Stimulated activated CD4-positive, alpha-beta T cell treated with anti-CD3 and anti-CD28 coated beads, TNF-alpha, amount 100 ng/mL, for 48 hours (primary cell): ENCODE measurements around the gene SERPINB8.
A peak's percentile ranks its signal among the peaks of the same experiment; 100 is the strongest.

Experiments used
- DNase-seq, 3 donors: peaks; one replicate each; pipeline ENCODE4 v3.0.0-alpha.2; 2020; ENCODE audit warnings: low read depth in 3 of 3

SERPINB8 gene

DNA sequence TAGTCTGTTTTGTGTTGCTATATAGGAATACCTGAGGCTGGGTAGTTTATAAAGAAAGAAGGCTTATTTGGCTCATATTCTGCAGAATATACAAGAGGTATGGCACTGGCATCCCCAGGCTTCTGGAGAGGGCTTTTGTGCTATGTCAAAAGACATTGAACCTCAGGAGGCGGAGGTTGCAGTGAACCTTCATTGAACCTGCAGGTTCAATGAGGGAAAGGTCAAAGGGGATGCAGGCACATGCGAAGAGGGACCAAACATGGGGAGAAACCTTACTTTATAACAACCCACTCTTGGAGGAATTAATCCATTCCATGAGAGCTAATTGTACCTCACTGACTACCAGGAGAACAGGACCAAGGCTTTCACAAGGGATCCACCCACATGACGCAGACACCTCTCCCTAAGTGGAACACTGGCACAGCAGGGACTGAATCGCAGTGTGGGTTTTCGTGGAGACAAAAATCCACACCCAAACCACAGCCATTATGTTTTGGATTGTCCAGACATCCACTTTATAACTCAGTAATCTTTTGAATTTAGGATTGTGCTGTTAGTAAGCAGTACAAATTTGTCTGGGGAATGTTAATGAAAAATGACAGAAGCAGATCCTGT, 4.1 kb upstream of the SERPINB8 start:
- DNase-seq, result no peak

DNA sequence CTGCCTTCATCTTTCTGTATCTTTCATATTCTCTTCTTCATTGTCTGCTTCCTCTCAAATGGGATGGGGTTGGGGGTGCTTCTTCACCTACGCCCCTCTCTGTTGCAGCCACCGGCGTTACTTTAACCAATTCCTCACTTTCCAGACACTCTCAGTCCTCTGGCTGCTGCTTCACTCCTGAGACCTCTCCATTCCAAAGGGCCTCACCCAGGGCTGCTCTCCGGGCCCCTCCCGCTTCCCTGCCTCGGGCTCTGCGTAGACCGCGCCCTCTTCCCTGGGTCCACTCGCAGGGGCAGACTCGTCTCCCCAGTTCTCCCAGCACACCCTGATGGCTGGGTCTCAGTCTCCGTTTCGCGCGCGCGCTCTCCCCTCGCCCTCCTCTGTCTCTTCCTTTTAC, 926 bp downstream of the SERPINB8 start:
- no peak for DNase-seq

DNA sequence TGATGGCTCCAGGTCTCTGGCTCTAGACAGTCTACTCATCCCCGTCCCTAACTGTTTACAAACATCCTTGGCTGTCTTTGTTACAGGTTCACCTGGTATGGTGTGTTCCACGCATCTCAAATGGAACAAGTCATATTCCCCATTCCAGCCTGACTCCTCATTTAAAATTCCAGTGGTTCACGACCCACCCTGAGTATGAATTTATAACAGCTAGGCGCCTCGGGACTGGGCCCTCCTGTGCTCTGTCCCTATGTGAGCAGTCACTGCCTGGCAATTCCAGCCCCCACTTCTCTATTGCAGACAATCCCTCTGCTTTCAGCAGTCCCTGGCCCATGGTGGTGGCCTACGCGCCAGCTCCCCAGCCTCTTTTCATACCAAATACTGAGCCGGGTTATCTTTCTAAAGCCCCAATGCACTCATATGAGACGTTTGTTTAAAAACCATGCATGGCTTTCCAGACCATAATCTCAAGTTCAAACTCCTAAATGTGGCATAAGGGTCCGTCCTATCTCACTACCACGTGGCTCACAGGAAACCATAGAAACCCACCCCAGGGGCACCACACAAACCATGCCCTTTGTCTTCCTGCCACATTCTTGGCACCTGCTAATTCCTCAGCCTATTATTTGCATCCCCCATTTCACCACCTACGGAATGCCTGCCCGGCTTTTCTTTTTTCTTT, 1.6 kb downstream of the SERPINB8 start:
- no peak for DNase-seq

DNA sequence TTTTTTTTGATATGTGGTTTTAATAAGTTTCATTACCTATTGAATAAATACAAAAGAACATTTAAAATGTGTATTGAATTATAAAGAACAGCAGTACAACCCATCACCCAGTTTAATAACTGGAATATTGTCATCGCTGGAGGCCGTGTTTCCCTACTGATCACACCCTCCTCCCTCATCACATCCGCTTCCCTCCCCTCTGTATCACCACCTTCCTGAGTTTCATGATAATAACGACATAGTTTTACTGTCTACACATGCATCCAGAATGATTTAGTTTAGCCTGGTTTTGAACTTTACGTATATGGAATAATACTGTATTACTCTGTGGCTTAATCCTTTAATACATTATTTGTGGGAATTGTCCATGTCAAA, 2.1 kb downstream of the SERPINB8 start:
- DNase-seq, result no peak

DNA sequence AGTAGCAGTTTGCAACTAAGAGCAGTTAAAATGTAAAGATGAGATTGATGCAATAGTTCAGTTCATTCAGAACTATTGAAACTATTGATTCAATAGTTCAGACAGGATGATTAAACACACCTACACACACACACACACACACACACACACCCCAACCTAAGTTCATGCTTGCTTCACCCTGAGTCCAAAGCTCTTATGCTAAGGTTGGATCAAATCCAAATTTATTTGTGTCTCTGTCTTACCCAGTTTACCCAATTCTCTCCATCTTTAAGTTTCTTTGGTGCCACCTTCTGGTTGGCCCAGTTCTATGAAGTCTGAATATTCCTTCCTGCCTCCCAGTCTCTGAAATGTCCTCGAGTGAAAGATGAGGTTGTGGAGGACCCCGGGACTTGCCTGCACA, 5.1 kb downstream of the SERPINB8 start:
- DNase-seq, result no peak

DNA sequence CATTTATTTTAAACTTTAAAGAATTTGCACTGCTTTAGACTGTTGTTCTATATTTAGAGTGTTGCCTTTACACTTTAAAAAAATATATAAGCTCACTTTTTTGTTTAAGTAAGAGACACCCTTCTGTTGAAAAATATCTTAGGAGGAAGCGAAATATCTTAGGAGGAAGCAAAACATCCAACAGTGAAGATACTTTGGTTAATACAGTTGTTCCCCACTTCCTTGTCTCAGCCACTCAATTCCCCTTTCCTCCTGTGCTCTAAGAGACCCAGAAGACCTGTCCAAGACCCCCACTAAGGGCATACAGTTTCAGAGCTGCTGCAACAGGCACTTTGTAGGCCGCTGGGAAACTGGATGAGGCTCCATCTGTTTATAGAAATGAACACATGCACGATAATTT, 5.7 kb downstream of the SERPINB8 start:
- no peak for DNase-seq

DNA sequence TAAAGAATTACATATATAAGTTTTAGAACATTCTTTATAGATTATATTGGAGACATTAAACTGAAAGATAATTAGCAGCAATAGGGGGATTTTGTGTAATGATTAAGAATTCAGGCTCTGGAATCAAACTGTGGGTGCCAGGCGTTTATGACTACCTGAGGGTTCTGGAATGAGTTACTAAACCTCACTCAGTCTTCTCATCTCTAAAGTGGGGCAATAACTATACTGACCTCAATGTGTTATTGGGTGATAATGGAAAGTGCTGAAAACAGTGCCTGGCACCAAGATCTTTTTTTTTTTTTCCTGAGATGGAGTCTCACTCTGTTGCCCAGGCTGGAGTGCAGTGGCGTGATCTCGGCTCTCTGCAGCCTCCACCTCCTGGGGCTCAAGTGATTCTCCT, 7.2 kb downstream of the SERPINB8 start:
- DNase-seq, result no peak

DNA sequence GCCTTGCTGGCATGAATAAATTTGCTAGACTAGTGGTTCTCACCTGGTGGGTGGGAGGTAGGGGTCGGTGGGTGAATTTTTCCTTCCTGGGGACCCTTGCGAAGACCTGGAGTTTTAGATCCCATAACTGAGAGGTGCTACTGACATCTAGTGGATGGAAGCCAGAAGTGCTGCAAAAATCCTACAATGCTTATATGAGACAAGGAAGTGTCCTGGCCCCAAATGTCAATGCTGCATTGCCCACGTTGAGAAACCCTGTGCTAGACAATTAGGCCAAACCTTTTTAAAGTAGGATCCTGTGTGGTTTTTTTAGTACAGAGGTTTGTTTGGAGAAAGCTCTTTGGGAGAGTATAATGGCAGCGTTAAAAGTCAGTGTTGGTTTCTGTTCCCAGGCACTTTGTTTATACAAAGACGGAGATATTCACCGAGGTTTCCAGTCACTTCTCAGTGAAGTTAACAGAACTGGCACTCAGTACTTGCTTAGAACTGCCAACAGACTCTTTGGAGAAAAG, 9.6 kb downstream of the SERPINB8 start:
- no peak for DNase-seq

DNA sequence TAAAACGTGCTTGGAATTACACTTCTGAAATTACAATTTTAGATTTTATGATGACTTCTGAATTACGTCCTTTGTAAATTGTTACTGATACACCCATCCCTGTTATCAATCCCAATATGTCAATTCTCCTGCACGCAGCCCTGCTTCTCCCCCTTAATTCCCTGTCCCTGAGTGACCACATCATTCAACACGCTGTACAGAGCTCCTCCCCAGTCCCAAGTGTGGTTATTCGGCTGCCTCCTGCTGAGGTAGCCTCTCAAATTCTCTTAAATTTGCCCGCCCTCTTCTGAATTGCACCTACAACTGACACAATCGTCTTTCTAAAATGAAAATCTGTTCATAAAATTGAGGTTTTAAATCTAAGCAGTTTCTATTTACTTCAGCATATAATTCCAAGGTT, 10.1 kb downstream of the SERPINB8 start:
- DNase-seq, result no peak

DNA sequence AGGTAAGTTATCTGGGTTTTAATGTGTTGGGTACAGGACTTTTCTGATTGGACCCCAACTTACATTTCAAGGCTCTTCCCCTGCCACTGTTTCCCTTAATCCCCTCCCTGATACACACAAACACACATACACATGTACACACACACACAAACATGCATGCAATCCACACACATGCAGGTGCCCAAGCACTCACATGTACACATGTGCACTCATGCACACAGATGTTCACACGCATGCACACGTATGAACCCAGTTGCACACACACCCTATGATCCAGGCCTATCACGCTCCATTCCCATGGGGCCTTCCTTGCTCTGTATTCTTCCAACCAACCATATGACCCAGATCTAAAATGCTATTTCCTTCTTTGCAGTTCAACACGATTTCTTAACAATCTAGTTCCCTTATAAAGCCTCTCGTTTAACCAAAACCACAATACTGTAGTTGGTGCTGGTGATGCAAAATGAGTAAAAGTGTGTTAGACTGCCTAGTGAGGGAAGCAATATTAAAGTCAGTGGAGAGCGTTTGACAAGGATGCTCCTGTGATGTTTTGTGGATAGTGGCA, 11.1 kb downstream of the SERPINB8 start:
- no peak for DNase-seq

DNA sequence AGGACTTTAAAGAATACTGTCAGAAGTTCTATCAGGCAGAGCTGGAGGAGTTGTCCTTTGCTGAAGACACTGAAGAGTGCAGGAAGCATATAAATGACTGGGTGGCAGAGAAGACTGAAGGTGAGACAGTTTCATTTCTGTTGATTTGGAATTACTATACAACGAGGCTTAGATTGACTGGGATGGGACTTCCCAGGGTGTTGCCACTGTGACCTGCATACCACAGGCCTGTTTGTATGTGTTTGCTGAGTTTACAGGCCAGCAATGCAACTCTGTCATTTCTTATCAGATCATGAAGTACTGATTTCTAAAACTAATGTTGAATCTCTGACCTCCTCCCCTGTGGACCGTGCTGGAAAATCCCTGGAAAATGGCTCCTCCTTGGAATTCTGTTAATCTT, 11.8 kb downstream of the SERPINB8 start:
- no peak for DNase-seq

DNA sequence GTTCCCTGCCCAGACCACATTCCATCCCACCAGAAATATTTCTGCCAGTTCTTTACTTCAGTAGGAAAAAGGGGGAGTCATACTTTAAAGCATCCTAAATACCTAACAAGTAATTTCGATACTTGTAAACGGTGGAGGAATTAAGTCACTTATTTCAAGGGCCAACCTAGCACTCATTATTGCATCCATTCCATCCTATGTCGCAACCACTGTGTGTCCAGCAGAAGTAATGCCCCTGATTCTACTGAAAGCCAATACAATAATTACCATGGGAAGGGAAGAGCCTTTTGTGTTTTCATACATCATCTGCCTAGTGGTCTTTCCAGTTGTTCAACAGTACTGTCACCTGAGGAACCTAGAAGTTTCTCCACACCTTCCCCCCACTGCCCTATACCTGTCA, 12.5 kb downstream of the SERPINB8 start:
- no peak for DNase-seq

DNA sequence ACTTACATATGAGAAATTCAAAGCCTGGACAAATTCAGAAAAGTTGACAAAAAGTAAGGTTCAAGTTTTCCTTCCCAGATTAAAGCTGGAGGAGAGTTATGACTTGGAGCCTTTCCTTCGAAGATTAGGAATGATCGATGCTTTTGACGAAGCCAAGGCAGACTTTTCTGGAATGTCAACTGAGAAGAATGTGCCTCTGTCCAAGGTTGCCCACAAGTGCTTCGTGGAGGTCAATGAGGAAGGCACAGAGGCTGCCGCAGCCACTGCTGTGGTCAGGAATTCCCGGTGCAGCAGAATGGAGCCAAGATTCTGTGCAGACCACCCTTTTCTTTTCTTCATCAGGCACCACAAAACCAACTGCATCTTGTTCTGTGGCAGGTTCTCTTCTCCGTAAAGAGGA, 17.0 kb downstream of the SERPINB8 start:
- no peak for DNase-seq

DNA sequence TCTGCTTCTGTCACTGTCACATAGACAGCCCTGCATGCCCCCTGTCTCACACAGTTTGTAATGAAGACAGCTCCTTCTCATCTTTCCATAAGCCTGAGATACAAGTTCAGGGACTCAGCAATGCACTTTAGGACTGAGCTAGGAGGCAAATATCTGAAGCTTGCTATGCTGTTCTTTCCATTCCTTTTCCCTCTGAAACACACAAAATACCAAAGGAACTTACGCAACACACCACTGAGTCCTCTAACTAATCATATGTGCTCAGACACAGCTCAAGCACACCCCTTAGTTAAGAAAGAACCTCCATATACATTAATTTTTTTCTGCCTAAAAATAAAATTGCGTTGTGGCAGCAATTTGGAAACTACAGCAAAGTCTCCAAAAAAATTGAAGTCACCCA, 17.9 kb downstream of the SERPINB8 start:
- DNase-seq, result no peak

DNA sequence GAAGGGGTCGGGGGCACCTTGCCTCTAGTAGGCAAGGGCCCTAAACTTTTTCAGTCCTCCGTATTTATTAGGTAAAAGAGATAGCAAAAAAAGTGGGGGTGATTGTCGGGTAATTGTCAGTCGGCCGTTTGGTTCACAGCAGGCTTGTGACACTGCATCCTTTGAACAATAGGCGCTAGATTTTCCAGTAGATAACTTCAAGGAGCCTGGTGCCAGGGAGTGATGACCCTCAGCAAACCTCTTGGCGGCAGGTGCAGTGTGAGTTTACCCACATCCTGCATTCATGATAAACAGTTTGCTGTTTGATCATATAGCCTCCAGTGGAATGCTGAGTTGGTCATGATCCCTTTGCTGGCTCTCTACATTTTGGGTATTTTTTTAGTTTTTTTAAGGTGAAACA, 22.9 kb downstream of the SERPINB8 start:
- DNase-seq, result no peak

DNA sequence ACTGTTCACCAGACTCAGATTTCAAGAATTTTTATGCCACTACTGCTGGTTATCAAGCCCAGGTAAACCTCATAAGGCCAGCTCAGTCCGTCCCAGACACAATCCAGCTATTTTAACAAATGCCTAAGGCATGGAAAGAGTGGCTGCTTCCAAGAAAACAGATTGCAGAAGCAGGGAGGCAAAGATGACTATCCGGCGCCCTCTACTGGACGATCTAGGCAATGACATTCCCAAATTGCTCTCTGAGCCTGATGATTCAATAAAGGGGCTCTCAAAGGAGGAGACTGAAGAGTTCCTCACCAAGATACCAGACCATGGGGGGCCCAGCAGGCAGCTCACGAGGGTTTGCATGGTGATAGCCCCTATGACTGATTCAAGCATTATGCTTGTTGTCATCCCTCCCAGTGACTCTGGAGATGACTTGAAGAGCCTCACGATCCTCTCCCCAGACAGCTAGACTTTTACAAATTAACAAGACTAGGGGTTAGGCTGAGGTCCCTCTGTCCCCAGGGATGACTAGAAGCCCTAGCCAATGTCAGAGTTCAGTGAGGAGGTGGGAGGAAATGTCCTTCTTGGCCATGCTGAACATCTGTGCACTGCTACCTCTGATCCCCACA, 25.0 kb downstream of the SERPINB8 start:
- peak; percentile 17 to 31 (median 25) for DNase-seq

DNA sequence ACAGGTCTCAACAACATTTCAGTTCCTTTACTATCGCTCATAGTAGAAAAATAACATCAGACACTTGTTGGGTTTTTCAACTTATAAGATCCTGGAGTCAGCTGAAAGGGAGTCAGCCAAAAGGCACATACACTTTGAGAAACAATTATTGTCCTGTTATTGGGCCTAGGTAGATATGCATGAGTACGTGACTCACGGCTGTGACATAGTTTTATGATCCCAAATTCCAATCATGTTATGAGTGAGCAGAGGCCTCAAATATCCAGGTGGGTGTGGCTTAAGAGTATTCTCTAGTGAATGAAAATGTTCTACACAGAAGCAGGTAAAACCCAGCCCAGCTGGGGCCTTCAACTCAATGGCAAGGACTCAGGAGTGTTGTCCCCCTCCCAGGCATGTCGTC, 27.2 kb downstream of the SERPINB8 start:
- no peak for DNase-seq

DNA sequence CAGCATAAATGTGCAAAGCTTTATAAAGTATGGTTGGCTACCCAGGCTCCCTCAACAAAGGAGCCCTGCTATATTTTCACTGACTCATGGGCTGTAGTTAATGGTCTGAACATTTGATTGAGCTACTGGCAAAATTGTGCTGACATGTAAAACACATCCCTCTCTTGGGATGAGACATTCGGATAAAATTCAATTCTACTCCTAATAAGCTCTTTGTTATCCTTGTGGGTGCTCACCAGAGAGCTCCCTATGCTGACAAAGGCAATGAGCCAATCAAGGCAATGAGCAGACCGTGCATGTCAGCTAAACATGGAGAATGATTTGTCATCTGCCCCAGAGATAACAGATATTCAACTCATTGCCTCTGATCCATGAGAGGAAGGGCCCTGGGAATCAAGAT, 27.7 kb downstream of the SERPINB8 start:
- no peak for DNase-seq

DNA sequence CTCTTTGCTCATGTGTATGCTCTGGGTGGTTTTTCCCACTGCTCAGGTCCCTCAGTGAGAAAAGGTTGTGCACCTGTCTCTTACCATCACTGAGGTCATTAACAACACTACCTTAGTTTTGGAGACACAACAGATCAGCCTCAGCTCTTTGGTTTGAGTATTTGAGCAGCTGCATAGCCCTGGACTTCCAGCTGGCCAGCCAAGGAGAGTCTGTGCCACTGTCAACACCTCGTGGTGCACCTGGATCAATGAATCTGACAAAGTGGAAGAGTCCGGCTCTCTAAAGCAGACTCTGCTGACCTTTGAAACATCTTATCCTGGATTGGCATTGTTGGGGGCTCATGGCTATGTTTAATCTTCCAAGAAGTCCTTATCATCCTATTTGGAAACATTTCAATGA, 30.0 kb downstream of the SERPINB8 start:
- DNase-seq, result no peak

DNA sequence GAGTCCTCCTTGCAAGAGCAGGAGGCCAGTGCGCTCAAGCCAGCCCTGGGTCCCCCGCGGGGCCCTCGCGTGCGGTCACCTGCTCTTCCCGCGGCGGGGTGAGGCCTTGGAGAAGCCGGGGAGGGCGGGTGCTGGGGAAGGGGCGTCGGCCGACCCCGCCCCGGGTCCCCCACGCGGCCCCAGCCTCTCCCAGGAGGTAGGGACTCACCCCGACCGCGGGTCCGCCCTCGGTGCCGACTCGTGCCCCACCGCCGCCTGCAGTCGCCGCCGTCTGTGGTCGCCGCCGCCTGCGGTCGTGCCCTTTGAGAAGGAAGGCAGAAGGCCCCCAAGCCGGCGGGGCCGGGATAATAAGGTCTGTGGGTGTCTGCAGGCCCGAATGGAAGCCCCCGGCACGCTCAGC, 32.7 kb downstream of the SERPINB8 start:
- DNase-seq, result no peak

DNA sequence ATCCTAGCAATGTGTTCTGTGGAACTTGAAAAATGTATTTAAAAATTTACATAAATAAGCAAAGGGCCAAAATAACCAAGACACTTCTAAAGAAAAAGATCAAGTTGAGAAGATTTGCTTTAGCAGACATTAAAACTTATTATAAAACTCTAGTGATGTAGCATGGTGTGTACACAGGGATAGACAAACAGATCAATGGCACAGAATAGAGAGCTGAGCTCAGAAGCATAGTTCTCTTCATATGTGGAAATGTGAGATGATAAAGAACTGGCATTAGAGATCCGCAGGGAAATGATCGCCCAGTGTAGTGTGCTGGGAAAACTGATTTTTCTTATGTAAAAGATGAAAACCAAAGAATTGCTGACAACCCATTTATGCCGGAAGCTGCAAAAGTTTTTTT, 39.4 kb downstream of the SERPINB8 start:
- no peak for DNase-seq

DNA sequence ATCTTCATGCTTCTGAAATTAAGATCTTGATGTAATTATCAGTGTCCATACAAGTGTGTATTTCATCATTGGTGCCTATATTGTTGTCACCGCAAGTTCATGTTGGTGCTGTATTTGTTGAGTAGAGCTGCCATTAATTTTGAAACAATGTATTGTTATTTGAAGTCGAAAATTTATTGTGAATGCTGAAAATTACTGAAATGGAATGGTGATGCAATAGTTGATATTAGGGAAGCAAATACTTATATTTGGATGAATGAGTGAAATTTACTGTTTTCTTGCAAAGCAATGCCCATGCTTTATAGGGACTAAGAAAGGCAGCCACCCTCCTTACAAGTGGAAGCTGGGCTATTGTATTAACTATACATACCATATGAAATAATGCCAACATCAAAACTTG, 41.6 kb downstream of the SERPINB8 start:
- DNase-seq, result no peak

DNA sequence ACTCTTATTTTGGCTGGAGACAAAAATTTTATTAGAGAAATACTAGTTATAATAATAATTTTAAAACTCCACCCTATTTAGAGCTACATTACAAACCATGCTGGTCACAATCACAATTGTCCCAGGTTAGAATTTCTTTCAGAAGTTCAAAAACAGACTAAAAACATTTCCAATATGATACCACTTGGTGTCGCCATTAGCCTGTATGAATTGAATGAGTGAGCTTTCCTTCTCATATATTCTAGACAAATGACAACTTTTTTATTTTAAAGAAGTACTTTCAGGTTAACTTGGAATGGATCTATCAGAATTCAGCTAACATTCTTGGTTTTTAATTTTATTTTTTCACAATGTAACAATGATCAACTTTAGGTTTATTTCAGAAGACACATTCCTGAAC, 48.0 kb downstream of the SERPINB8 start:
- no peak for DNase-seq
